ENCODE measurements around the gene ACOT4. TPM values are rescaled to one million over a fixed set of nuclear protein-coding genes. Genes with fewer than 3 reads are reported as not detected.

ACOT4 gene
- polyA plus RNA-seq, 1 donor from 2014 or later, result 1.1 TPM

DNA sequence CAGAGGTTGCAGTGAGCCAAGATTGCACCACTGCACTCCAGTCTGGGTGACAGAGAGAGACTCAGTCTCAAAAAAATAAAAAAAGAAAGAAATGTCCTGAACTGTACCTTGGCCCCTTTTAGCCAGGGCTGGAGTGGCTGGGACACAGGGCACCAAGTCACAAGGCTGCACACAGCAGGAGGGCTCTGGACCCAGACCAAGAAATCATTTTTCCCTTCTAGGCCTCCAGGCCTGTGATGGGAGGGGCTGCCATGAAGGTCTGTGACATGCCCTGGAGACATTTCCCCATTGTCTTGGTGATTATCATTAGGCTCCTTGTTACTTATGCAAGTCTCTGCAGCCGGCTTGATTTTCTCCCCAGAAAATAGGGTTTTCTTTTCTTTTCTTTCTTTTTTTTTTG lies 15.6 kb downstream of the ACOT4 start:
- Histone ChIP-seq H3K4me2 (ENCODE audit: low read length) (no peak overlapping the region), H3K9me2 (ENCODE audit: insufficient read depth, low read length) (no peaks in the 10 kb centered on the region), H3K36me3 (ENCODE audit: insufficient read depth, low read length) (no peaks in the 10 kb centered on the region), H3F3A (ENCODE audit: insufficient read depth, low read length, poor library complexity, severe bottlenecking) (no peaks in the 10 kb centered on the region), H3K79me2 (replicated peaks; ENCODE audit: insufficient read depth, low read length) (no peaks in the 10 kb centered on the region), H2AFZ (ENCODE audit: low read depth, low read length) (no peak overlapping the region), H3K9me3 (ENCODE audit: low read length) (no peaks in the 10 kb centered on the region), H3K4me3 (ENCODE audit: low read length) (no peak overlapping the region), H4K20me1 (ENCODE audit: insufficient read depth) (no peaks in the 10 kb centered on the region), H3K27me3 (ENCODE audit: insufficient read depth, low read depth, low read length) (no peaks in the 10 kb centered on the region), H3K27ac (ENCODE audit: low read length) (no peak overlapping the region), H3K9ac (ENCODE audit: low read length) (no peak overlapping the region)
- TF ChIP-seq MXI1 (conservative IDR thresholded peaks at IDR 0.05; ENCODE audit: poor library complexity, severe bottlenecking) (no peak), CTCF (IDR thresholded peaks at IDR 0.05; ENCODE audit: poor library complexity, severe bottlenecking) (no peak), TAF1 (IDR thresholded peaks at IDR 0.05; ENCODE audit: low read depth) (no peak), EZH2 (IDR thresholded peaks at IDR 0.05; ENCODE audit: borderline replicate concordance, insufficient read depth, low read length, poor library complexity, severe bottlenecking) (no peak)

DNA sequence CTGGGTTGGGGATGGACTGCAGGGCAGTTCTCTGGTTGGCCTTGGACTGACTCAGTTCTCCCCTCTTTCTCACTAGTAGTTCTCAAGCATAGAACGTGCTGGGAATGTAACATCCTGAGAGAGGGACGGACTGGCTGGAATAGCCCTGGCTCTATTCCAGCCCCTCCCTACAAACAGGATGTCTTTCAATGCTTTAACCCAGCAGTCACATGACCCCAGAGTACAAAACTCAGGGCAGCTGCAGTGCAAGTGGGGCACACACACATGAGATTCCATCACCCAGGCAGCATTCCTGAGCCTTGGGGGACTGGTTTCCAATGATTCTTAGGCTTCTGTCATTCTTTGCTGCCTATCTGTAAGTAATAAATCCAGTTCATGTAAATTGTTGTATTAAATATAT lies 19.0 kb downstream of the ACOT4 start:
- no peaks in the 10 kb centered on the region for H3K79me2 ChIP-seq (replicated peaks; ENCODE audit: insufficient read depth, low read length)
- no peak overlapping the region for H3K4me3 ChIP-seq (ENCODE audit: low read length)
- no peak overlapping the region for H2AFZ ChIP-seq (ENCODE audit: low read depth, low read length)
- H4K20me1 ChIP-seq (ENCODE audit: insufficient read depth), result no peaks in the 10 kb centered on the region
- no peak overlapping the region for H3K4me2 ChIP-seq (ENCODE audit: low read length)
- H3K9me3 ChIP-seq (ENCODE audit: low read length), result no peaks in the 10 kb centered on the region
- H3K27me3 ChIP-seq (ENCODE audit: insufficient read depth, low read depth, low read length), result peaks cover 9% of the 10 kb centered on the region
- H3K9ac ChIP-seq (ENCODE audit: low read length), result no peak overlapping the region
- no peaks in the 10 kb centered on the region for H3K36me3 ChIP-seq (ENCODE audit: insufficient read depth, low read length)
- H3K9me2 ChIP-seq (ENCODE audit: insufficient read depth, low read length), result no peaks in the 10 kb centered on the region
- TF ChIP-seq EZH2 (IDR thresholded peaks at IDR 0.05; ENCODE audit: borderline replicate concordance, insufficient read depth, low read length, poor library complexity, severe bottlenecking) (no peak), RAD21 (conservative IDR thresholded peaks at IDR 0.05) (no peak), MXI1 (conservative IDR thresholded peaks at IDR 0.05; ENCODE audit: poor library complexity, severe bottlenecking) (no peak), SMC3 (conservative IDR thresholded peaks at IDR 0.05; ENCODE audit: poor library complexity) (no peak), REST (IDR thresholded peaks at IDR 0.05; ENCODE audit: borderline replicate concordance) (no peak), CTCF (IDR thresholded peaks at IDR 0.05; ENCODE audit: poor library complexity, severe bottlenecking) (no peak), TAF1 (IDR thresholded peaks at IDR 0.05; ENCODE audit: low read depth) (no peak)
- H3F3A ChIP-seq (ENCODE audit: insufficient read depth, low read length, poor library complexity, severe bottlenecking), result no peaks in the 10 kb centered on the region
- H3K27ac ChIP-seq (ENCODE audit: low read length), result no peak overlapping the region
